Measurements from ENCODE around the gene EMD.
"Not testable (repeated sequence)": the region's sequence is repeated elsewhere in the genome, so short reads cannot be mapped to it uniquely, and the experiment has no call there.

Gene EMD

GRCh38 chrX:154371017-154371788 lies 7.9 kb upstream of the EMD start:
- DNase-seq (ENCODE audit: low read depth in 1 of 2, low spot score in 1 of 2), result peak; percentile 86

GRCh38 chrX:154371789-154372300 lies 7.2 kb upstream of the EMD start:
- DNase-seq (ENCODE audit: low read depth in 1 of 2, low spot score in 1 of 2), result no peak

- DNase-seq (ENCODE audit: low read depth in 1 of 2, low spot score in 1 of 2), result no peak
Measured at GRCh38 chrX:154372612-154373022, 6.5 kb upstream of the EMD start.

- DNase-seq (ENCODE audit: low read depth in 1 of 2, low spot score in 1 of 2), result no peak
Measured at GRCh38 chrX:154373340-154374306, 5.5 kb upstream of the EMD start.

- no peak for DNase-seq (ENCODE audit: low read depth in 1 of 2, low spot score in 1 of 2)
Measured at GRCh38 chrX:154374313-154375155, 4.6 kb upstream of the EMD start, which contains the start of gene FLNA. FLNA (minus strand) TSS chrX:154374634; CDS start chrX:154371245, 3,389 bp downstream.

GRCh38 chrX:154375156-154375504 lies 4.0 kb upstream of the EMD start:
- DNase-seq (ENCODE audit: low read depth in 1 of 2, low spot score in 1 of 2), result no peak

- no peak for DNase-seq (ENCODE audit: low read depth in 1 of 2, low spot score in 1 of 2)
Measured at GRCh38 chrX:154376774-154377173, 2.3 kb upstream of the EMD start.

- DNase-seq (ENCODE audit: low read depth in 1 of 2, low spot score in 1 of 2), result peak; percentile 21 to 89
Measured at GRCh38 chrX:154378059-154378798, 866 bp upstream of the EMD start.

GRCh38 chrX:154379569-154379951 lies 465 bp downstream of the EMD start:
- DNase-seq (ENCODE audit: low read depth in 1 of 2, low spot score in 1 of 2), result no peak

- DNase-seq (ENCODE audit: low read depth in 1 of 2, low spot score in 1 of 2), result no peak
Measured at GRCh38 chrX:154380153-154380552, 1.1 kb downstream of the EMD start.

- no peak for DNase-seq (ENCODE audit: low read depth in 1 of 2, low spot score in 1 of 2)
Measured at GRCh38 chrX:154380787-154381186, 1.7 kb downstream of the EMD start.

- DNase-seq (ENCODE audit: low read depth in 1 of 2, low spot score in 1 of 2), result no peak
Measured at GRCh38 chrX:154381271-154381670, 2.2 kb downstream of the EMD start.

- DNase-seq (ENCODE audit: low read depth in 1 of 2, low spot score in 1 of 2), result no peak
Measured at GRCh38 chrX:154382483-154383069, 3.5 kb downstream of the EMD start.

- no peak for DNase-seq (ENCODE audit: low read depth in 1 of 2, low spot score in 1 of 2)
Measured at GRCh38 chrX:154383359-154384283, 4.5 kb downstream of the EMD start.

- no peak for DNase-seq (ENCODE audit: low read depth in 1 of 2, low spot score in 1 of 2)
Measured at GRCh38 chrX:154384284-154384892, 5.3 kb downstream of the EMD start.

- not testable (repeated sequence) for DNase-seq (ENCODE audit: low read depth in 1 of 2, low spot score in 1 of 2)
Measured at GRCh38 chrX:154388094-154388493, 9.0 kb downstream of the EMD start.

GRCh38 chrX:154388649-154389048 lies 9.6 kb downstream of the EMD start:
- DNase-seq (ENCODE audit: low read depth in 1 of 2, low spot score in 1 of 2), result not testable (repeated sequence)
